ENCODE measurements around the gene ANXA3.

Gene ANXA3

DNA sequence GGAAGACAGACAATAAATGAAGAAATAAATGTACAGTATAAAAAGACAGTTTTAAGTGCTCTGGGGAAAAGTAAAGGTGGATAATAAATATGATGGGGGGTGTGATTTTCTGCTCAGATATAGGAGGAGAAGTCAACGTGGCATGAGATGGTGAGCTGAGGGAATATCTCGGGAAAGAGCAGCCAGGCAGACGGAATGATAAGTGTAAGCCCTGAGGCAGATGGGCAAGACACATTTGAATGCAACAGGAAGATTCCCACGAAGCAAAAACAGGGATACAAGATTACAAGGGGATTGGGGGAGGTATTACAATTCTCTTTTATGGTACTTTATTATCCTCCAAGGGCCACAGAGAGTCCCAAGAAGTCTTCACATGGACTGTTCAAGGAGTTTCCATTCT is 11.1 kb downstream of the ANXA3 start:
- DNase-seq (ENCODE audit: low read depth): no peak
- no peak for TF ChIP-seq CTCF (IDR thresholded peaks at IDR 0.05; ENCODE audit: insufficient read depth, low read depth, low read length, missing control alignments)
- H3K4me3 ChIP-seq (ENCODE audit: low read length): no peak overlapping the region

- no peak overlapping the region for H3K4me3 ChIP-seq (ENCODE audit: low read length)
- TF ChIP-seq CTCF (IDR thresholded peaks at IDR 0.05; ENCODE audit: insufficient read depth, low read depth, low read length, missing control alignments): no peak
- peak; percentile 86 for DNase-seq (ENCODE audit: low read depth)
Observed at GRCh38 chr4:78565971-78566372, 14.4 kb downstream of the ANXA3 start.

GRCh38 chr4:78566834-78567499 is 15.4 kb downstream of the ANXA3 start:
- TF ChIP-seq CTCF (IDR thresholded peaks at IDR 0.05; ENCODE audit: insufficient read depth, low read depth, low read length, missing control alignments): no peak
- H3K4me3 ChIP-seq (ENCODE audit: low read length): no peak overlapping the region
- no peak for DNase-seq (ENCODE audit: low read depth)

DNA sequence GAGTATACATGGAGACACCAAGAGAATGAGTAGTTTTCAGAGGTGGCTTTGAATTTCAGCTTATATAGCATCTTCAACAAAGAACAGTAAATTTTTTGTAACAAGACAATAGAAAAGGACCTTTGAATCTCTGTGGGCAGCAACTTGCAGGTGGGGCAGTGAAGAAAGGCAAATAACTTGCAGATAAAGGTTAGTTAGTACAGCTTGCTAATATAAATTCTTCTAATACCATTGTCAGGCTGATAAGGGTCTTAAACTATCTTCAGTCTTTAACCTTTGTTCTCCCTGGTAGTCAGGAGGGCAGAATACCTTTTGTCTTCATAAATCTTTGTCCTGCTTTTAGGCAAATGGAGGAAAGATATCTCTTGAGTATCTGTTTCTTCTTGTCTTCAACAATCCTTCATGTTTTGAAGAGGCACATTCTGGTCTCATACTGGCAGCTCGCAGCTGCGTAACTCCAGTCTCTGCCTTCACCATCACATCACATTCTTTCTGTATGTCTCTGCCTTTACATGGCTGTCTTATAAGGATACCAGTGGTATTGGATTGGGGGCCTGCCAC is 16.0 kb downstream of the ANXA3 start:
- DNase-seq (ENCODE audit: low read depth): no peak
- TF ChIP-seq CTCF (IDR thresholded peaks at IDR 0.05; ENCODE audit: insufficient read depth, low read depth, low read length, missing control alignments): no peak
- H3K4me3 ChIP-seq (ENCODE audit: low read length): no peak overlapping the region

DNA sequence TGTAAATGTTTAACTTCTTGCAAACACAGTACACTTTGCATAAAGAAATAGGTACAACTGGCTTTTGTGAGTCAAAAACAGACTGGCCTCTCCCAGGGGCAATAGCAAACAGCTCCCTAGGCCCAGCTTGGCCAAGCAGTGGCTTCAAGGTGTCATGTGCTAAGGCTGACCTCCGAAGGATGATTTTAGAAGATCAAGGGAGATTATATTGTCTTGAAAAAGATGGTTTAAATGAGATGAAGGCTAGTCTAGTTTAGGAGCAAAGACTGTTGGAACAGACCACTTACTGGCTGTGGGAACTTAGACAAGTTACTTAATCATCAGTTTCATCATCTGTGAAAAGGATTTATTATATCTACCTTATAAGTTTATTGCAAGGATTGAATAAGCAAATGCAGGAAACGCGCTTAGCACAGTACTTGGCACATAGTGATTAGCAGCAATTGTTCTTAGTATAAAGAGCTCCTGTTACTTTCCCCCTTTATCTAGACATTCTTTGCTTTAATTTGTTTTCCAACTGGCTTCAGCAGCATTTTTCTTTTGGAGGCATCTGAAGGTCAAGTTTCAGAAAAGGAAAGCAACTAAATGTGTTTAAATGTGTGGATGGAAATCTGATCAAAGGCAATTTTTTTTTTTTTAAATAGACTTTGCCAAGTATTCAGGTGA is 17.2 kb downstream of the ANXA3 start:
- no peak for DNase-seq (ENCODE audit: low read depth)
- H3K4me3 ChIP-seq (ENCODE audit: low read length): no peak overlapping the region
- TF ChIP-seq CTCF (IDR thresholded peaks at IDR 0.05; ENCODE audit: insufficient read depth, low read depth, low read length, missing control alignments): no peak

DNA sequence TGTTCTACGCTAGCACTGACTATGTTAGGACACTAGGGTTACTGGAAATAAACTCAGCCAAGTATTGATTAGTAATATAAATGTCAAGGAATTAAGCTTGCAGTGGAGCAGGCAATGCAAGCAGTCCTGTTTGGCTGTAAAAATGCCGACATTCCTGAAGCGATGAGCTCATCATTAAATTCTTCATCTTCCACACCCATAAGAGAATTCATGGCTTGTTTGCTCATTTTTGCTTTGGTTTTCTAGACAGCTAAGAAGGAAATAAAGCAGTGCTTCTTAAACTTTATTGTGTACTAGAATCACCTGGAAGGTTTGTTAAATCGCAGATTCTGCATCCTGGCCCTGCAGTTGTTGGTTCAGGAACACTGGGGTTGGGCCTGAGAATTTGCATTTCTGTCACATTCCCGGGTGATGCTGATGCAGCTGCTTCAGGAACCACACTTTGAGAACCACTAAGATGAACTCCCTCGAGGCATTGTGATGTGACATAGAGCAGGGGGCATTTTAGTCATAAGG is 17.8 kb downstream of the ANXA3 start:
- no peak for TF ChIP-seq CTCF (IDR thresholded peaks at IDR 0.05; ENCODE audit: insufficient read depth, low read depth, low read length, missing control alignments)
- no peak overlapping the region for H3K4me3 ChIP-seq (ENCODE audit: low read length)
- peak; percentile 88 for DNase-seq (ENCODE audit: low read depth)
